HG03280 (cell line): ENCODE measurements around the gene ENO2.
A peak's percentile ranks its signal among the peaks of the same experiment; 100 is the strongest.

Experiments used
- ATAC-seq: cut with Tn5 transposase; IDR thresholded peaks from one replicate; pipeline ENCODE4 v1.9.1; 2021; ENCODE audit warnings: mild to moderate bottlenecking, moderate library complexity; ENCODE audit not compliant: unreplicated experiment

Gene ENO2

GRCh38 chr12:6929466-6930452 lies 15.4 kb downstream of the ENO2 start:
- no peak for ATAC-seq

GRCh38 chr12:6932766-6933165 lies 18.4 kb downstream of the ENO2 start:
- ATAC-seq = no peak

- ATAC-seq = no peak
These were observed 19.7 kb downstream of the ENO2 start for GRCh38 chr12:6934110-6934509.

GRCh38 chr12:6935371-6936193 lies 21.2 kb downstream of the ENO2 start:
- no peak for ATAC-seq

- no peak for ATAC-seq
These were observed 21.8 kb downstream of the ENO2 start for GRCh38 chr12:6936194-6936635.

GRCh38 chr12:6936636-6937480 lies 22.5 kb downstream of the ENO2 start:
- no peak for ATAC-seq

GRCh38 chr12:6937481-6938352 lies 23.3 kb downstream of the ENO2 start:
- ATAC-seq = peak; percentile 89

GRCh38 chr12:6938353-6939190 lies 24.2 kb downstream of the ENO2 start:
- ATAC-seq = no peak

- no peak for ATAC-seq
These were observed 24.8 kb downstream of the ENO2 start for GRCh38 chr12:6939191-6939540.

- ATAC-seq = no peak
These were observed 26.9 kb downstream of the ENO2 start for GRCh38 chr12:6941267-6941666.

- ATAC-seq = no peak
These were observed 27.4 kb downstream of the ENO2 start for GRCh38 chr12:6941782-6942181.

GRCh38 chr12:6942331-6942665 lies 27.9 kb downstream of the ENO2 start:
- ATAC-seq = no peak

- peak; percentile 29 for ATAC-seq
These were observed 29.0 kb downstream of the ENO2 start for GRCh38 chr12:6943389-6943721.

- ATAC-seq = peak; percentile 44
These were observed 29.5 kb downstream of the ENO2 start, which contains the start of the genes C12orf57 and RNU7-1 for GRCh38 chr12:6943722-6944380. Gene C12orf57, plus strand, starts transcription at chr12:6944022. Its CDS starts 100 bp downstream, at chr12:6944122. Gene RNU7-1, plus strand, starts transcription at chr12:6943816.

- peak; percentile 42 for ATAC-seq
These were observed 30.2 kb downstream of the ENO2 start for GRCh38 chr12:6944381-6945186.

- no peak for ATAC-seq
These were observed 31.2 kb downstream of the ENO2 start for GRCh38 chr12:6945613-6946012.

- ATAC-seq = peak; percentile 13
These were observed 31.9 kb downstream of the ENO2 start for GRCh38 chr12:6946033-6946919.
